WTC11 (cell line): Measurements from ENCODE around the gene EML6. TPM values are rescaled to one million over a fixed set of nuclear protein-coding genes. Genes with fewer than 3 reads are reported as not detected.

ENCODE experiments used
- ATAC-seq: fragments of 200-7000 bp; cut with Tn5 transposase; 2 replicates; pipeline ENCODE4 v1.10.0; 2021; ENCODE audit warnings: mild to moderate bottlenecking, moderate library complexity
- CTCF ChIA-PET: fragments of 300-600 bp; sonication (Branson Sonifier 250); formaldehyde crosslinking; loops from one replicate; lab custom pipeline; 2021; ENCODE audit warnings: antibody characterized with exemption; lab: Charles Lee
- POLR2A ChIA-PET: fragments of 350-600 bp; sonication (Branson Sonifier 250); formaldehyde crosslinking; loops from one replicate; lab custom pipeline; 2021; ENCODE audit warnings: antibody characterized with exemption; lab: Charles Lee
- DNase-seq: peaks from one replicate; pipeline ENCODE4 v3.0.0; 2021; ENCODE audit warnings: low spot score
- H3K27ac Mint-ChIP-seq: 2 replicates; pipeline ENCODE4 v1.8.0; 2021; ENCODE audit warnings: mixed read lengths
- H3K27me3 Mint-ChIP-seq: 2 replicates; pipeline ENCODE4 v1.8.0; 2021; ENCODE audit warnings: low read depth, mild to moderate bottlenecking, moderate library complexity, mixed read lengths
- H3K36me3 Mint-ChIP-seq: 2 replicates; pipeline ENCODE4 v1.8.0; 2021; ENCODE audit warnings: mixed read lengths
- H3K4me1 Mint-ChIP-seq: 2 replicates; pipeline ENCODE4 v1.8.0; 2022; ENCODE audit warnings: mixed read lengths
- H3K4me3 Mint-ChIP-seq: 2 replicates; pipeline ENCODE4 v1.8.0; 2021; ENCODE audit warnings: mild to moderate bottlenecking, moderate library complexity, mixed read lengths
- H3K9me3 Mint-ChIP-seq: 2 replicates; pipeline ENCODE4 v1.8.0; 2021; ENCODE audit warnings: mixed read lengths
- ARID4B ChIP-seq: sonication (generic); formaldehyde crosslinking; IDR thresholded peaks from 2 replicates; pipeline ENCODE4 v1.8.0; 2023; ENCODE audit warnings: missing genetic modification reagents, mild to moderate bottlenecking, borderline replicate concordance
- ATF3 ChIP-seq: sonication (generic); formaldehyde crosslinking; conservative IDR thresholded peaks from 2 replicates; pipeline ENCODE4 v1.8.1; 2022; ENCODE audit warnings: mild to moderate bottlenecking, missing genetic modification reagents
- CBFB ChIP-seq: sonication (generic); formaldehyde crosslinking; IDR thresholded peaks from 2 replicates; pipeline ENCODE4 v1.8.1; 2022; ENCODE audit warnings: mild to moderate bottlenecking, low read depth, missing genetic modification reagents
- CREM ChIP-seq: sonication (generic); formaldehyde crosslinking; IDR thresholded peaks from 2 replicates; pipeline ENCODE4 v1.8.1; 2022; ENCODE audit warnings: mild to moderate bottlenecking, missing genetic modification reagents, moderate library complexity
- E2F1 ChIP-seq: sonication (generic); formaldehyde crosslinking; IDR thresholded peaks from 2 replicates; pipeline ENCODE4 v1.8.0; 2022; ENCODE audit warnings: mild to moderate bottlenecking, missing genetic modification reagents
- EMX1 ChIP-seq: fragments of 250-450 bp; sonication (Bioruptor Pico); IDR thresholded peaks from 2 replicates; pipeline ENCODE4 v1.8.0; 2021; ENCODE audit warnings: mild to moderate bottlenecking
- ETV6 ChIP-seq: sonication (generic); formaldehyde crosslinking; IDR thresholded peaks from 2 replicates; pipeline ENCODE4 v1.8.1; 2022; ENCODE audit warnings: mild to moderate bottlenecking, missing genetic modification reagents
- FOXK1 ChIP-seq: sonication (generic); formaldehyde crosslinking; IDR thresholded peaks from 2 replicates; pipeline ENCODE4 v1.8.0; 2022; ENCODE audit warnings: mild to moderate bottlenecking, moderate library complexity, missing genetic modification reagents
- MXD4 ChIP-seq: fragments of 250-450 bp; sonication (Bioruptor Pico); IDR thresholded peaks from 2 replicates; pipeline ENCODE4 v1.8.0; 2021; ENCODE audit warnings: mild to moderate bottlenecking, moderate library complexity, borderline replicate concordance
- MYBL2 ChIP-seq: sonication (generic); formaldehyde crosslinking; IDR thresholded peaks from 2 replicates; pipeline ENCODE4 v1.8.1; 2023; ENCODE audit warnings: mild to moderate bottlenecking, moderate library complexity, missing genetic modification reagents
- NFATC4 ChIP-seq: fragments of 250-450 bp; sonication (Bioruptor Pico); IDR thresholded peaks from 2 replicates; pipeline ENCODE4 v1.9.0; 2021; ENCODE audit warnings: mild to moderate bottlenecking
- NFYB ChIP-seq: sonication (generic); formaldehyde crosslinking; conservative IDR thresholded peaks from 2 replicates; pipeline ENCODE4 v1.8.0; 2022; ENCODE audit warnings: low read depth, missing genetic modification reagents
- RELA ChIP-seq: sonication (generic); formaldehyde crosslinking; IDR thresholded peaks from 2 replicates; pipeline ENCODE4 v1.8.1; 2022; ENCODE audit warnings: missing genetic modification reagents, mild to moderate bottlenecking, borderline replicate concordance
- SMAD3 ChIP-seq: sonication (generic); formaldehyde crosslinking; IDR thresholded peaks from 2 replicates; pipeline ENCODE4 v1.8.0; 2022; ENCODE audit warnings: missing genetic modification reagents, mild to moderate bottlenecking, borderline replicate concordance
- SMAD4 ChIP-seq: sonication (generic); formaldehyde crosslinking; IDR thresholded peaks from 2 replicates; pipeline ENCODE4 v1.8.0; 2022; ENCODE audit warnings: mild to moderate bottlenecking, missing genetic modification reagents
- TEAD4 ChIP-seq: sonication (generic); formaldehyde crosslinking; IDR thresholded peaks from 2 replicates; pipeline ENCODE4 v1.8.0; 2022; ENCODE audit warnings: mild to moderate bottlenecking, missing genetic modification reagents
- USF1 ChIP-seq: sonication (generic); formaldehyde crosslinking; IDR thresholded peaks from 2 replicates; pipeline ENCODE4 v1.8.0; 2022; ENCODE audit warnings: mild to moderate bottlenecking, missing genetic modification reagents
- ZNF219 ChIP-seq: sonication (generic); formaldehyde crosslinking; IDR thresholded peaks from 2 replicates; pipeline ENCODE4 v1.8.0; 2023; ENCODE audit warnings: missing genetic modification reagents, mild to moderate bottlenecking, borderline replicate concordance
- ZNF423 ChIP-seq: fragments of 250-450 bp; sonication (Bioruptor Pico); IDR thresholded peaks from 2 replicates; pipeline ENCODE4 v2.1.2; 2022; ENCODE audit warnings: mild to moderate bottlenecking, moderate library complexity
- total RNA-seq: library from RNA; stranded (reverse); gene quantifications from 3 replicates; pipeline ENCODE4 v1.2.3, GENCODE V29; 2021

EML6 gene
- total RNA-seq, 1 experiment from 2014 or later: 2.1 TPM

GRCh38 chr2:54876764-54877163 lies 153.3 kb downstream of the EML6 start (continued):
- TF ChIP-seq ARID4B (CRISPR knock-in tag) (no peak), ZNF423 (CRISPR knock-in tag) (no peak), USF1 (CRISPR knock-in tag) (no peak), FOXK1 (CRISPR knock-in tag) (no peak), NFYB (CRISPR knock-in tag) (no peak), SMAD3 (CRISPR knock-in tag) (no peak), NFATC4 (CRISPR knock-in tag) (no peak), TEAD4 (CRISPR knock-in tag) (no peak)

- no peak for TF ChIP-seq USF1 (CRISPR knock-in tag)
- TF ChIP-seq ZNF219 (CRISPR knock-in tag): no peak
- TF ChIP-seq MXD4 (CRISPR knock-in tag): no peak
- no peak for TF ChIP-seq CREM (CRISPR knock-in tag)
- TF ChIP-seq ATF3 (CRISPR knock-in tag): no peak
- ChIA-PET POLR2A (no interaction called here), CTCF (interaction anchor here (1.3 kb wide), 1 partner anchor 20 kb away, joined by 3 read pairs; no protein-coding TSS in a partner anchor)
- Mint-ChIP-seq H3K4me3 (no peak overlapping the region), H3K27ac (no peak overlapping the region), H3K4me1 (no peaks in the 10 kb centered on the region), H3K9me3 (no peaks in the 10 kb centered on the region), H3K27me3 (no peaks in the 10 kb centered on the region), H3K36me3 (no peaks in the 10 kb centered on the region)
- DNase-seq (no peak), ATAC-seq (no peak)
Observed at GRCh38 chr2:54878182-54878581, 154.7 kb downstream of the EML6 start.

- Mint-ChIP-seq H3K36me3 (no peaks in the 10 kb centered on the region), H3K4me1 (no peaks in the 10 kb centered on the region), H3K27ac (no peak overlapping the region), H3K4me3 (no peak overlapping the region), H3K9me3 (no peaks in the 10 kb centered on the region), H3K27me3 (no peaks in the 10 kb centered on the region)
- ChIA-PET CTCF (interaction anchor here (0.9 to 1.3 kb wide), 5 partner anchors 20 to 189 kb away, joined by 3 to 5 read pairs (median 3); no protein-coding TSS in a partner anchor), POLR2A (no interaction called here)
- DNase-seq (no peak), ATAC-seq (no peak)
- no peak for TF ChIP-seq SMAD4 (CRISPR knock-in tag)
- TF ChIP-seq ETV6 (CRISPR knock-in tag): no peak
- no peak for TF ChIP-seq MYBL2 (CRISPR knock-in tag)
- no peak for TF ChIP-seq ARID4B (CRISPR knock-in tag)
- no peak for TF ChIP-seq EMX1 (CRISPR knock-in tag)
- no peak for TF ChIP-seq SMAD3 (CRISPR knock-in tag)
- no peak for TF ChIP-seq E2F1 (CRISPR knock-in tag)
- no peak for TF ChIP-seq CBFB (CRISPR knock-in tag)
- no peak for TF ChIP-seq RELA (CRISPR knock-in tag)
Observed at GRCh38 chr2:54879032-54879431, 155.6 kb downstream of the EML6 start.
